Lung (tissue), 12 donors: Measurements from ENCODE around the gene ADK. TPM values are rescaled to one million over a fixed set of nuclear protein-coding genes. Genes with fewer than 3 reads are reported as not detected.
A peak's percentile ranks its signal among the peaks of the same experiment; 100 is the strongest.

Source experiments
- ATAC-seq: fragments of 200-7000 bp; cut with Tn5 transposase; one replicate; pipeline ENCODE4 v1.9.1; 2020; ENCODE audit warnings: moderate number of reproducible peaks; ENCODE audit not compliant: insufficient read depth, low FRiP score
- DNase-seq, 3 donors: peaks; one replicate each; pipeline ENCODE4 v3.0.0-alpha.2; 2013 to 2017
- H3K27ac ChIP-seq, 2 donors: one replicate each; pipeline ENCODE4 v1.5.1; 2013; ENCODE audit warnings: mild to moderate bottlenecking in 2 of 2, moderate library complexity in 2 of 2, control low read depth in 1 of 2, inconsistent platforms in 1 of 2, low read depth in 1 of 2, low read length in 1 of 2
- H3K27me3 ChIP-seq, 3 donors: one replicate each; pipeline ENCODE4 v1.5.1; 2013; ENCODE audit warnings: low read length in 2 of 3; ENCODE audit not compliant: control insufficient read depth in 3 of 3, insufficient read depth in 3 of 3
- H3K36me3 ChIP-seq, 4 donors: one replicate each; pipeline ENCODE4 v1.5.1; 2013; ENCODE audit warnings: low read length in 4 of 4, mild to moderate bottlenecking in 1 of 4, moderate library complexity in 1 of 4; ENCODE audit not compliant: control insufficient read depth in 4 of 4, insufficient read depth in 4 of 4
- H3K4me1 ChIP-seq, 5 donors: one replicate each; pipeline ENCODE4 v1.5.1; 2013; ENCODE audit warnings: low read length in 5 of 5, mild to moderate bottlenecking in 2 of 5, moderate library complexity in 1 of 5; ENCODE audit not compliant: control insufficient read depth in 5 of 5, insufficient read depth in 5 of 5
- H3K4me3 ChIP-seq: one replicate; pipeline ENCODE4 v1.5.1; 2013; ENCODE audit warnings: mild to moderate bottlenecking, control low read depth, moderate library complexity
- H3K9ac ChIP-seq, 2 donors: one replicate each; pipeline ENCODE4 v1.5.1; 2013; ENCODE audit warnings: low read length in 2 of 2, control low read depth in 1 of 2; ENCODE audit not compliant: insufficient read depth in 1 of 2
- H3K9me3 ChIP-seq, 4 donors: one replicate each; pipeline ENCODE4 v1.5.1; 2013; ENCODE audit warnings: low read length in 3 of 4, mild to moderate bottlenecking in 1 of 4, moderate library complexity in 1 of 4; ENCODE audit not compliant: control insufficient read depth in 4 of 4, insufficient read depth in 3 of 4
- WGBS, 2 donors: extraction: QIAGEN DNeasy Blood & Tissue Kit; methylation state at CpG; one replicate each; pipeline ENCODE4 v1.1.7; 2013; 5-methylcytosine and 5-hydroxymethylcytosine counted together
- polyA plus RNA-seq, 2 donors: library from polyadenylated mRNA; stranded (reverse); fragments of 200-250 nt; gene quantifications; one replicate each; pipeline ENCODE4 v1.2.1, GENCODE V29; 2013
- total RNA-seq, 2 donors: library from RNA; depleted of rRNA in 1 of 2; stranded (reverse); fragments of >200 nt in 1 of 2; gene quantifications; one replicate each; pipeline ENCODE4 v1.2.1, GENCODE V29; 2014 to 2021
- TF ChIP-seq, protein P1 (sequence below): IDR thresholded peaks from 2 replicates; pipeline ENCODE4 v1.5.1; 2012; ENCODE audit warnings: mild to moderate bottlenecking; ENCODE audit errors: control extremely low read depth, extremely low read depth
- donor health status: control.
- donor health status: control.
- donor health status: Bipolar disorder and iron deficiency.
- donor health status: healthy.
- donor health status: DM: yes; HTN: yes; CAD: no.

Gene ADK
- total and polyA plus RNA-seq, 4 donors, result 31.6 to 82.3 (median 42.9) TPM

- DNase-seq (peak in 1 of 3 donors; percentile 12), ATAC-seq (no peak)
- H3K36me3 ChIP-seq, result no peaks in the 10 kb centered on the region
- H3K4me1 ChIP-seq, result peaks cover 0 to 10% (median 3%) of the 10 kb centered on the region in 5 donors
- H3K27ac ChIP-seq, result no peak overlapping the region
- no peak overlapping the region for H3K4me3 ChIP-seq
- TF ChIP-seq, protein P1, sequence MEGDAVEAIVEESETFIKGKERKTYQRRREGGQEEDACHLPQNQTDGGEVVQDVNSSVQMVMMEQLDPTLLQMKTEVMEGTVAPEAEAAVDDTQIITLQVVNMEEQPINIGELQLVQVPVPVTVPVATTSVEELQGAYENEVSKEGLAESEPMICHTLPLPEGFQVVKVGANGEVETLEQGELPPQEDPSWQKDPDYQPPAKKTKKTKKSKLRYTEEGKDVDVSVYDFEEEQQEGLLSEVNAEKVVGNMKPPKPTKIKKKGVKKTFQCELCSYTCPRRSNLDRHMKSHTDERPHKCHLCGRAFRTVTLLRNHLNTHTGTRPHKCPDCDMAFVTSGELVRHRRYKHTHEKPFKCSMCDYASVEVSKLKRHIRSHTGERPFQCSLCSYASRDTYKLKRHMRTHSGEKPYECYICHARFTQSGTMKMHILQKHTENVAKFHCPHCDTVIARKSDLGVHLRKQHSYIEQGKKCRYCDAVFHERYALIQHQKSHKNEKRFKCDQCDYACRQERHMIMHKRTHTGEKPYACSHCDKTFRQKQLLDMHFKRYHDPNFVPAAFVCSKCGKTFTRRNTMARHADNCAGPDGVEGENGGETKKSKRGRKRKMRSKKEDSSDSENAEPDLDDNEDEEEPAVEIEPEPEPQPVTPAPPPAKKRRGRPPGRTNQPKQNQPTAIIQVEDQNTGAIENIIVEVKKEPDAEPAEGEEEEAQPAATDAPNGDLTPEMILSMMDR, result no peak
- no peak overlapping the region for H3K9ac ChIP-seq
- H3K9me3 ChIP-seq, result no peaks in the 10 kb centered on the region
- no peaks in the 10 kb centered on the region for H3K27me3 ChIP-seq
Observed at GRCh38 chr10:74683067-74683466, 532.0 kb downstream of the ADK start.

DNA sequence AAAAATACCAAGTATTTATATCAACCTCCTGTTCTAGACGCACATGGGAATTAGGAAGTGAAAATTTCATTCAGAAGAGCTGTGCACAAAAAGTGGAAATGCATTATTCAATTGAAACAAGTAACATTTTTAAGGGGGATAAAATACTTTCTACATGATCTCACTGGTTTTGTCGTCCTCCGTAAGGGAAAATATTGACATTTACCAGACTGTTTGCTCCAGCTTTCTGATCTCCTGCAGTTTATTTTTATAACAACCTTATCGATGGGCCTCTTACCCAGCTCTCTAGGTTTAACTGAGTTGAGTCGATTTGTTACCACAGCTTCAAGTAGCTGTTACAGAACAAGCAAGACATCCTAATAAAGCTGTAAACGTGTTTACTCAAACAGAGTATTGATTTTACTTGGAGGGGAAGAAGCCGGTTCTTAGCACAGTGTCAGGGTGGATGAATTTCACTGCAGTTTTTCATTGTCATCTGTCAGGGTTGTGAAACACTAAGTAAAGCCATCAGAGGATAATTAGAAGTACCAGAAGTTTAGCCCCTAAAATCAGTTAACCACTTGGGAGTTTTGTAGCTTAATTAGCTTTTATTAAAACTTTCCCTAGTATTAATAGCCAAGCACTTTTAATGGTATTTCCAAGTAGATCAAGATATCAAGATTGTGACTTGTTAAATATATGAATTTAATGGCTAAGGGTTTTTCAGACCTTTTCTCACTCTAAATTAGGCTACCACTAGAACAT lies 532.8 kb downstream of the ADK start:
- H3K27ac ChIP-seq, result no peak overlapping the region
- 50 to 60% methylated on average over 7 of the region's 7 CpGs for WGBS, 2 donors

DNA sequence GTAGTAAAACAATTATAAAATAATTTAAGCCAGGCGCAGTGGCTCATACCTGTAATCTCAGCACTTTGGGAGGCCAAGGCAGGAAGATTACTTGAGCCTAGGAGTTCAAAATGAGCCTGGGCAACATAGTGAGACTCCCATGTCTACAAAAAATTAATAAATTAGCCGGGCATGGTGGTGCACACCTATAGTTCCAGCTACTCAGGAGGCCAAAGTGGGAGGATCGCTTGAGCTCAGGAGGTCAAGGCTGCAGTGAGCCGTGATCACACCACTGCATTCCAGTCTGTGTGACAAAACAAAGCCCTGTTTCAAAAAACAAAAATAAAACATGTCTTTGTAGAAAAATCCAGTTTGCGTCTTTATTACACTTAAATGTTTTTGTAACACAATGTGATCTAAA lies 533.4 kb downstream of the ADK start:
- Histone ChIP-seq H3K9me3 (no peaks in the 10 kb centered on the region), H3K36me3 (no peaks in the 10 kb centered on the region), H3K4me3 (no peak overlapping the region), H3K27ac (no peak overlapping the region), H3K4me1 (peaks cover 0 to 10% (median 3%) of the 10 kb centered on the region in 5 donors), H3K27me3 (no peaks in the 10 kb centered on the region), H3K9ac (no peak overlapping the region)
- TF ChIP-seq, protein P1, result no peak
- WGBS, 2 donors, result 80 to 85% methylated on average over 5 of the region's 5 CpGs
- ATAC-seq, result no peak
- DNase-seq, result no peak

More for the DNA sequence above, 532.8 kb downstream of the ADK start:
- no peaks in the 10 kb centered on the region for H3K9me3 ChIP-seq
- H3K36me3 ChIP-seq, result no peaks in the 10 kb centered on the region
- no peak overlapping the region for H3K9ac ChIP-seq
- TF ChIP-seq, protein P1, result no peak
- H3K4me1 ChIP-seq, result peaks cover 0 to 10% (median 3%) of the 10 kb centered on the region in 5 donors
- H3K4me3 ChIP-seq, result no peak overlapping the region
- DNase-seq (peak in 2 of 3 donors; percentile 11 to 15), ATAC-seq (no peak)
- no peaks in the 10 kb centered on the region for H3K27me3 ChIP-seq
